HG03159 (cell line): ENCODE results near the gene TSC1.
A peak's percentile ranks its signal among the peaks of the same experiment; 100 is the strongest.
"Not testable (repeated sequence)": the region's sequence is repeated elsewhere in the genome, so short reads cannot be mapped to it uniquely, and the experiment has no call there.

Experiments used
- ATAC-seq: cut with Tn5 transposase; IDR thresholded peaks from one replicate; pipeline ENCODE4 v1.9.1; 2021; ENCODE audit warnings: mild to moderate bottlenecking, moderate library complexity; ENCODE audit not compliant: unreplicated experiment

The TSC1 gene

DNA sequence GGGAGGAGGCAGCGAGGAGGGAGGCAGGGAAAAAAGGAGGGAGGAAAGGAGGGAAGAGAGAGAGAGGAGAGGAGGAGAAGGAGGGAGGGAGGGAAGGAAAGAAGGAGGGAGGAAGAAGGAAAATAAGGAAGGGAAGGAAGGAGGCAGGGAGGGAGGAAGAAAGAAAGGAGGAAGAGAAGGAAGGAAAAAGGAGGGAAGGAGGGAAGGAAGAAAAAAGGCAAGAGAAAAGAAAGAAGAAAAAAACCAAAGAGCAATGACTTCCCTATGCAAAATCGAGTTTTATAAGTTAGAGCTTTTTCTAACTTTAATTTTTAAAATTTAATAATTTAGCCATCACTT is 33.7 kb upstream of the TSC1 start:
- no peak for ATAC-seq

DNA sequence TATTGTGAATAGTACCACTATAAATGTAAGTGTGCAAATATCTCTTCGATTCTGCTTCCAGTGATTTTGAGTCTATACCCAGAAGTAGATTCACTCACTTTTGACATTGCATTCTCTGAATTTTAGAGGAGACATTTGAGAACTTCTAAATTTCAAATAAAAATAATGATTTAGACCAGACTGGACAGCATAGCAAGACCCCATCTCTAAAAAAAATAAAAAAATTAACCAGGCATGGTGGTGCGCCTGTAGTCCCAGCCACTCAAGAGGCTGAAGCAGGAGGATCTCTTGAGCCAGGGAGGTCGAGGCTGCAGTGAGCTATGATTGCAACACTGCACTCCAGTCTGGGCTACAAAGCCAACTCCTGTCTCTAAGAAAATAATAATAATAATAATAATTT is 32.2 kb upstream of the TSC1 start:
- ATAC-seq, result no peak

DNA sequence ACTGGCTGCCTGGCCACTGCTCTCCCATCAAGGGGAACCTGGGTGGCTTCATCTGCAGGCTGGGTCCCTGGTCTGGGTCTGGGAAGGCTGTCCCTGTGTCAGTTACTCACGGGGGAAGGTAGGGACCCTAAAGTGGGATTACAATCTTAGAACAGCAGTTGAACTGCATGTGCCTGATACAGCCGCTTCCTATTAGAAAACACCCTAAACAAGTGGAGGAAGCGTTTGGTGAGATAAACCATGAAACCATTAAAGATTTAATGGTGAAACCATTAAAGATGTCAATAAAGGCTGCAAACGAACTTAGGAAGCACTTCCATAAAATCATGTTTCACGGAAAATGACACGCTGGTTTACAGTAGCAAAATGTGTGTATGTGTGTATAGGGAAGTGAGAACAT is 31.5 kb upstream of the TSC1 start:
- no peak for ATAC-seq

DNA sequence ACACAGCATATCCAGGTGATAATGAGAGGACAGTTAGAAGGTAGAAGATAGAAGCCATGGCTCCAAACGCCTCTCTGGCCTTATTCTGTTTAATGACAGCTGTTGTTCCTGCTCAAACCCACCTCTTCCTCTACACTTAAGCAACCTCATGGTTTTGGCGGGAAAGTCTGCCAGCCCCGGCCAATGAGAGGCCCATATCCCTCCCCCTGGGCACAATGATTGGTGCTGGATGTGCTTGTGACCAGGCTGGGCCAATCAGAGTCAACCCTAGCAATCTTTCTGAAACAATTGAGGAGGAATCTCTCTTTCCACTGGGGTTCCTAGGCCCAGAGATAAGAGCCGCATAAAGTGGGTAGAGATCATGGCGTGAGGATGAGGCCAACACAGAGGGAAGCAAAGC is 29.3 kb upstream of the TSC1 start:
- ATAC-seq, result no peak

DNA sequence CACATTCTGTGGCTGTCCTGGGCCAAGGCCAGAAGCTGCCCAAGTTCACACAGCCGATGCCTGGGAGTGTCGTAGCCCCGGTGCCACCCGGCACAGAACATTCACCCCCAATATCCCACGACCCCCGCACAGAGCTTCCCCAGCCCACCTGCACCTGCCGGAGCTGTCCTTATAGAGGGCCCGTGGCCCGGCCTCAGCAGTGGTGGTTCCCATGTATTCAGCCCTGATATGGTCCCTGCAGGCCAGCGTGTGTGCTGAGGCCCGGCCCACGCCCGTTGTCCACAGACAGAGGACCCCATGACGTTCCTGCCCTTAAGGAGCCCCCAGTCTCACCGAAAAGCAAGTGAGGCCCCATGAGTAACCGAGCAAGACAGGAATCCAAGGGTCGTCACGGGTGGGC is 28.8 kb upstream of the TSC1 start:
- ATAC-seq, result no peak

DNA sequence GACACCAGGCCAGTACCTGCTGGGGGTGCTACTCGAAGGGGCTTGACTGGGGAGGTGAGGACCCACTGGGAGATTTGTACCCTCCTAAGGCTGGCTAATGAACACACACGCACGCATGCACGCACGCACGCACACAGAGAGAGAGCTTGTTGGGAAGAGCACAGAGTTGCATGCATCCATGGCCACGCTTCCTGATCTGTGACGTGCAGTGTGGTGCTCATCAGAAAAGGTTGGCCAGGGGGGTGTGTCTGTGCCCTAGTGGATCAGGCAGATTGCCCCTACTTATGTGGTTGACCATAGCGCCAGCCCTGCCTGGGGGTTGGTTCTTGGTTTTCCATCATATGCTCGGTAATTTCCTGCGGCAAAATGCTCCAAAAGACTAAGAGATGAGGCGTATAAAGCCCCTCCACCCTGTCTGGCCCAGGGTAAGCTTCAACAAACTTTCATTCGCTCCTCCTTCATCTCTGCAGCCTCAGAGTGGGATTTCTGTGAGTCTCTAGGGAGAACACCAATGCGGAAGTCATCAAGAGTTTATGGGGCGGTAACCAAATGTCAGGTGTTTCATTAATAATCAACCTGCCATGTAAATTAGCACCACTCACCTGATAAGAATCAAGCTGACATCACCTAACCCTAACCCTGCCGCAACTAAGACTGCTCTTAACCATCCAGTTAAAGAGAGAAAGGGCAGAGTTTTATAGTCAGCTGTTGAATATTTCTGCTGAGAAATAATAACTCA is 26.1 kb upstream of the TSC1 start:
- no peak for ATAC-seq

DNA sequence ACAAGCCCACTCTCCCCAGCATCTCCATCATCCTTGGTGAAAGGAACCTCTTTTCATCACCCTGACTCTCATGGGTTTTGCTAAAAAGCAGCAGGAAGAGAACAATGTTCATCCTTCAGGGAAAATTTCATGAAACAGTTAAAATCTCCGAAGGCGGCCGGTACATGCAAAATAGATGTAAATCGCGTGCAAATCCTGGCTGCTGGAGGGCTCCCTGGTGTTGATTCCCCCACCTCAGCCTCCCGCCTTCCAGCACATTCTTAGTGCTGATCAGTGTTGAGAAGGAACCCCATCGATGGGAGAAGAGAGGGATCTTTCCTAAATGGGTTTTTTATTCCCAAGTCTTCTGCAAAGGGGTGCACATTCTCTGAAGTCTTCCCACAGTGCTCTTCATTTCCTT is 25.4 kb upstream of the TSC1 start:
- no peak for ATAC-seq

DNA sequence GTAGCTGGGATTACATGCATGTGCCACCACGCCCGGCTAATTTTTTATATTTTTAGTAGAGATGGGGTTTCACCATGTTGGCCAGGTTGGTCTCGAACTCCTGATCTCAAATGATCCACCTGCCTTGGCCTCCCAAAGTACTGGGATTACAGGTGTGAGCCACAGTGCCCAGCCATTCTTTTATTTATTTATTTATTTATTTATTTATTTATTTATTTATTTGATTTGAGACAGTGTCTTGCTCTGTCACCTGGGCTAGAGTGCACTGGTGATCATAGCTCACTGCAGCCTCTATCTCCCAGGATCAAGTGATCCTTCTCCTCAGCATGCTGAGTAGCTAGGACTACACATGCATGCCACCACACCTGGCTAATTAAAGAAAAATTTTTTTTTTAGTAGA is 23.5 kb upstream of the TSC1 start:
- ATAC-seq, result not testable (repeated sequence)

DNA sequence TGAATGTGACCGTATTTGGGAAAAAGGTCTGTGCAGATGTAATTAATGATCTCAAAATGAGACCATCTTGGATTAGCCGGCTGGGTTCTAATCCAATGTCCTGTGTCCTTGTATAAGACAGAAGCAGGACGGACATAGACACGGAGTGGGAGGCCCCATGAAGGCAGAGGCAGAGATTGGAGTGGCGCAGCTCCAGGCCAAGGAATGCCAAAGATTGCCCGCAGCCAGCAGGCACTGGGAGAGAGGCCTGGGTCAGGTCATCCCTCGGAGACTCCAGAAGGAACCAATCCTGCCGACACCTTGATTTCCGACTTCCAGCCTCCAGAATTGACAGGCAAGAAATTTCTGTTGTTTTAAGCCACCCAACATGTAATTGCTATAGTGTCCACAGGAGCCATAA is 21.1 kb upstream of the TSC1 start:
- no peak for ATAC-seq

DNA sequence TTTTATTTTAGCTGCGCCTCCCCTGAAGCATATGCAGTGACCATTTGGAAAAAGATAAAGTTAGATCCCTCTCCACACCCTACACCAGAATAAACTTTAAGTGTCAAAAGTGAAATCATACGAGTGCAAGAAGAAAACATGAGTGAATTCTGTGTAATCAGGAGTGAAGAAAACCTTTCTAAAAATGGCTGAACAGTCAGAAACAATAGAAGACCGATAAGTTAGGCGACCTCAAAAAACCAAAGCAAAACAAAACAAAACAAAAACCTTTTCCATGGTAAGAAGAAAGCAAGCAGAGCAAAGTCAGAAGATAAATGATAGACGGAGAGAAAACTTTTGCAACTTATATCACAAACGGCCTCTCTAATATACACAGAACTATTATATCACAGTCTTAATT is 16.6 kb upstream of the TSC1 start:
- no peak for ATAC-seq

DNA sequence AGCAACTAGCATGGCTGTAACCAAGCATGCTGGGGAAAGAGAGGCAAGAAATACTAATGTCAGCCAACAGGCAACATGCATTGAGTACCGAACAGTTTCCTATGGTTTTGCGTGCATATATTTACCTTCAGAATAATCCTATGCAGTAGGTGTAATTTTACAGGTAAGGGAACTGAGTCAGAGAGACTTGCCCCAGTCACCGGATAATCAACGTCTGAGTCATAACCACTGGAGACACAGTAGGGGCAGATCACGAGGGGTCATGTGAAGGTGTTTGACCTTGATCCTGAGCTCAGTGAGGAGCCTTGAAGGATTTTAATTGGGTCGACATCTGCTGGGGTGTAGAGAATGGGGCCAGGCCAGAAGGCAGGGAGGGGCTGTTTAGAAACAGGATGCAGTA is 13.4 kb upstream of the TSC1 start:
- no peak for ATAC-seq

DNA sequence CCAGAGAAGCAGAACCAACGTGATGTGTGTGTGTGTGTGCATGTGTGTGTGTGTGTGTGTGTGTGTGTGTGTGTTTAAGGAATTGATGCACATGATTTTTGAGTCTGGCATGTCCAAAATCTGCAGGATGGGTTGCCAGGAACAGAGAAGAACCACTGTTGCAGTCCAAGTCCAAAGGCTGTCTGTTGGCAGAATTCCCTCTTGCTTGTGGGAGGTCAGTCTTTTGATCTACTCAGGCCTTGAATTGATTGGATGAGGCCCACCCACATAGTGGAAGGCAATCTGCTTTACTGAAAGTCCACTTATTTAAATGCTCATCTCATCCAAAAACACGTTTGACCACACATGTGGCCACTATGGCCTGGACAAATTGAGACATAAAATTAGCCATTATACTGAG is 11.4 kb upstream of the TSC1 start:
- ATAC-seq, result no peak

DNA sequence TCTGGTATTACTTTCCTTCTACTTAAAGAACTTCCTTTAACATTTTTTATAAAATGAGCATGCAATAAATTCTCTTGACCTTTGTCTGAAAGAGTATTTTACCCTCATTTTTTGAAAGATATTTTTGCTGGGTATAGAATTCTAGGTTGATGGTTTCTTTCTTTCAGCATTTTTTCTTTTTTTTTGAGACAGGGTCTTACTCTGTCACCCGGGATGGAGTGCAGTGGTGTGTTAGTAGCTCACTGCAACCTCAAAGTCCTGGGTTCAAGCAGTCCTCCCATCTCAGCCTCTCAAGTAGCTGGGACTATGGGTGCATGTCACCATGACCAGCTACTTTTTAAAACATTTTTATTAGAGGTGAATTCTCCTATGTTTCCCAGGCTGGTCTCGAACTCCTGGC is 10.7 kb upstream of the TSC1 start:
- ATAC-seq, result no peak

DNA sequence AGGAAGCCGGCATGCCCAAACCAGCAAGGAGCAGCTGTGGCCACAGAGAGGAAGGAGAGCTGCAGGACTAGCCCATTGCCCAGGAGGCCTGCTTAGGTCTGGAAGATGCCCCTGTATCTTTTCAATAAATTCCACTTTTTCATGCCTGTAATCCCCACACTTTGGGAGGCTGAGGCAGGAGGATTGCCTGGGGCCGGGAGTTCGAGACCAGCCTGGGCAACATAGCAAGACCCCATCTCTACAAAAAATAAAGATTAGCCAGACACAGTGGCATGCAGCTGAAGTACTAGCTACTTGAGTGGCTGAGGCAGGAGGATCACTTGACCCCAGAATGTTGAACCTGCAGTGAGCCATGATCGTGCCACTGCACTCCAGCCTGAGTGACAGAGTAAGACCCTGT is 5.3 kb upstream of the TSC1 start:
- no peak for ATAC-seq

DNA sequence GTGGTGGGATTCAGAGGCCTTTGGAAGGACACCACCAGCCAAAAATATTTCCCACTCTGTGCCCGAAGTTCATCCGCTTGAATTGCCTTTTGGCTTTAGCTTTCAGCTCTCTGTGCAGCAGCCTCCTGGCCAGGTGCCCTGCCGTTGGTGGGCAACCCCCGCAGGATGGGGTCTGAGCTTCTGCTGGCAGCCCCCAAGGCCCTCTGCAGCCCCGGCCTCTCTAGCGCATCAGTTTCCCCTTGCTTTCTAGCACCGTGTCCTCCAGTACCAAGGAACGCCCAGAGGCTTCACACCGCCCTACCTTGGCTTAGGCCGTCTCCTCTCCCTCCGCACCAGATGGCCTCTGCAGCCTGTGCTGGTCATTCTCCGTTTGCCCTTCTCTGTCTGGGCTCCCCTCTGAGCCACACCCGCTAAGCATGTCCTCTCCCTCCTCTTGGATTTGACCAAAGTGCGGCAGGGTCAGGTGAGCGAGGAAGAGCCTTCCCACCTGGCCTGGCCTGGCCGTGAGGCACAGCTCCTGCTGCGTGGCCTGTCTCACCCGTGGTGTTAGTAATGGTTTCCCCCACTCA is 4.2 kb upstream of the TSC1 start:
- ATAC-seq, result no peak

DNA sequence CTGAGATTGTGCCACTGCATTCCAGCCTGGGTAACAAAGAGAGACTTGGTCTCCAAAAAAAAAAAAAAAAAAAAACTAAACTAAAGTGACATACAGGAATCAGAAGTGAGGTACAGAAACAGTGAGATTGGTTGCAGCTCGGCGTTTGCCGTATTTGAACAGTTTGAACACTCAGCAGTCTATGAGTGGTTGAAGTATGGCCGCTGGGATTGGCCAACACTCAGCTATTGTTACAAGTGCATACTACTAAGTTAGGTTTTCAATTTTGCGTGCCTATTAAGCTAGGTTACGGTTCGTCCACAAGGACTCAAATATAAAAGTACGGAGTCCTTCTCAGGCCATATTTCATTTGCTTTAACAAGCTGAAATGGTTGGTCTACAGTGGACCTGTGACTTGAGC is 3.3 kb upstream of the TSC1 start:
- ATAC-seq, result no peak

DNA sequence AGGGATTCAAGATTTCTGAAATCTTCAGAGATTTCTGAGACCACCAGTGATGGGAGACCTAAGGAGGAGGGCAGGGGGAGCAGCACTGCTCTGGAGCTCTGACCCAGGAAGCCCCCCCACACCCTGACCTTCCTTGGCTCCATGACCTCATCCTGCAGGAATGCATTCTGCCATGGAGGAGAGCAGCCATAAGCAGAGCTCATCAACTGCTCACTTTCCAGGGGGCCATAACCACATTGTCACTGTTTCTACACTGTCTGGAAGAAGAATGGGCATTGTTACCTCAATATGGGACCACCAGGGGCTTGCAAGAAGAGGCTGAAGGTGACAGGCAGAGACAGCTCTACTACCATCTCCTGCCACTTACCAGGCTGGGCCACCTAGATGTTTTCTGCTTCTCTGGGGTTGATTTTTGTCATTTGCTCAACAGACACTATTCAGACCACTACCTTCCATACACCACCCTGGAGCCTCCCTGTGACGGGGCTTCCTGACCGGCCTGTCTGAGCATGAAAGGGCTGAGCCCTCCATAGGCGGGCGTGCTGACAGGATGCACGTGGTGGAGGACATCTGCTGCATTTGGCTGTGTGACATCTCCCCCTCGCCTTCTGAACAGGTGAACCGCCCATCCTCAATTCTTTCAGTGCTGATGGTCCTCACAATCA is 2.3 kb upstream of the TSC1 start:
- ATAC-seq, result no peak

DNA sequence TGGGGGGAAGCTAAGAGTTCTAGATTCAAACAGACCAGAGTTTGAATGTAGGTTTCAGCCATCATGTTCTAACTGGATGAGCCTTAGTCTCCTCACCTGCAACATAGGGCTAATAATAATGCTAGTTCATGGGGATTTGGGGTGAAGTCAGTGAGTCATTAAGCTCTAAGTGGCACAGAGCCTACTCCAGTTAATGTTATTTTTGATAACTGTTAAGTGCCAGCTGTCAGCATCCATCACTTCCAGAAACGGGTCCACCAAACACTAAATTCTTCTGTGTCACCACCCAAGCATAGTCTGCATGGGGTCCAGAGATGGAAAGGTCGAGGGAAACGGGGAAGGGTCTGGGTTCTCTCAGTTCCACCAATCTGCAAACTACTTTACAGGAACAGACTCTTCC is 1.8 kb upstream of the TSC1 start:
- no peak for ATAC-seq

DNA sequence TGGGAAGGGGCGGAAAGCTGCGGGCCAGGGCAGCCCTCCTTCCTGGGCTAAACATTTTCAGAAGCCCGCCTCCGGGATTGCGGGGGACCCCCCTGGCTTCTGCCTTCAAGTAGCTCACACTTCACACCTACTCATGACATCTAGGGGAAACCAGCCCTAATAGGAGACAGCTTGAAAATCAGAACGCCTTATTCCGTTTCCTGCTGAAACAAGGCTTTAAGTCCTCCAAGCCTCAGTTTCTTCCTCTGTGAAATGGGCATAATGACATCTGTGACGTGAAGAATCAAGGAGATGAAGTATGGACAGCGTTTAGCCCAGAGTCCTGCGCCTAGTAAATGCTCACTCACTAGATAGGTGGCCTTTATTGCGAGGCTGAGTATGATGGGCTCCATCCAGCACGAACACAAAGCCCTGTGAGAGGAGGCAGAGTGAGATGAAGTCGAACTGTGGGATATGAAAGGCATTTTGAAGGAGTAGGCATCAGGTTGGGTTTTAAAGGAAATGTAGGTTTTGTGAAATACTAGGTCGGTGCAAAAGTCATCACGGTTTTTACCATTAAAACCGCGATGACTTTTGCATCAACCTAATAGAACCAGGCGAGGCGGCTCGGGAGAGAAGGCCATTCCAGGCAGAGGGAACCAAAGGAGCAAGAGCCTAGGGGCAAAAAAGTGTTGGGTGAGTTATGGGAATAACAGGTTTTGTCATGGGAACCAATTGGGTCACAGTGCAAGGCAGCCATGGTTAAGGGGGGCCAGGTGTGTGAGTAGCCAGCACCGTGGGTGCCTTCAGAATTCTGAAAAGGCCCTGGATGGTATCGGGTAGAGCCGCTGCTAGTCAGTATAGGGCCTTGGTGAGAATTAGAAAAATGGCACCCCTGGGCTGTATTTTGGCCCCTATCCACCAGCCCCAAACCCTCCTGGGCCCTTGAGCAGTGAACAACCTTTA is 1.0 kb upstream of the TSC1 start:
- ATAC-seq, result no peak

DNA sequence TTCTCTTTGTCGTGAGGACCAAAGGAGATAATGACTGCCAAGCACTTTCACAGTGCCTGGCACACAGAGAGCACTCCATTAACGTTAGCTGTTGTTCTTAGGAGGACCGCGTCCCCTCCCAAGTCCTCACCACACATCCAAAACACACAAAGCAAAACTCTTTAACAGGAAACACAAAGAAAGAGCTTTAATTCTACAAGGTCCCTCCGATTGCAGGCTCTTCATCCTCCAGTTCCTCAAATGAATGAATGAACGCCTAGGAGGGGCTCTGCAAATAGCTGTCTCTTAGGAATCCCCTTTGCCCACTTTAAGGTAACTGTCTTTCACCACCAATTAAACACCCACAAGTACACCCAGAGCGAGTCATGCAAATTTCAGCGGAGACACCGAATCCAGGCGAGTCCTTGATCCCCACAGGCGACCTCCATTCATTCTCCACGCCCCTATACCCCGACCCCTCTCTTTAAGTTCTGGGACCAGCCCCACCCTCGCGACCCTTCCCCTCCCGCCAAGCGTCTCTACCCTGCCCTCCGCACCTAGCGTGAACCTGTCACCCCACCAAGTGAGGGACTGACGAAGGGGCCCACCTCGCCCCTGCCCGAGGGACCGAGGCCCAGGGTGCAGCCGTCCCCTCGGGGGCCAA is 644 bp downstream of the TSC1 start:
- ATAC-seq, result peak; percentile 2

DNA sequence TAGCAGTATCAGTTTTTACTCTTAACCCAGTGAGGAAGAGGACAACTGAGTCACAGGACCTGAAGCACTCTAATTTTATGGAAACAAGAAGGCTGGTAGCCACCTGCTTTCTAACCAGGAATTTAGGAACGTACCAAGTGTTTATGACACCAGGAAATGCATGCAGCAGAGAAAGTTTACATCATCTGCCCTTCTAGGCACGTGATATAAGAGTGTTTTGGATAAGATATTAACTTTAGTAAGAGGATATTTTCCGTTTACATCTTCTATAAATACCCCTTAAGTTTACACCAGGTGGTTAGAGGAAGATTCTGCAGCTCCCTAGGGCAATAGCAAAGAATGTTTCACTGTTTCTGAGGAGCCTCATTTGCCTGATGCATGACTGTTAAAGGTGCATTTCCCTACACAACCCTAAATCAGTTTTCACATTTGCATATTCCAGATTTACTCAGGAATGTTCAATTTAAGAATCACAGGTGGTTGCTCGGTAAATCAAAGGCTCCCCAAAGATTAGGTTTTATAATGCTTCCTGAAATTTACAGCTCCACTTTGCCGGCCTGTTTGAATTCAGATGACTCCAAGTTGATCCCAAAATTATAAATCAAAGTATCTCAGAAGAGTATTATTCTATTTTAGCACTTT is 1.8 kb downstream of the TSC1 start:
- no peak for ATAC-seq
